Retinal pigment epithelial cell (primary cell): ENCODE data around the gene PRKCH.

Experiments
- DNase-seq: peaks from one replicate; pipeline ENCODE4 v3.0.0-alpha.2; 2010; ENCODE audit warnings: low read depth
- H3K4me3 ChIP-seq: 2 replicates; pipeline ENCODE4 v1.5.1; 2011; ENCODE audit warnings: mild to moderate bottlenecking, low read length, control low read depth, moderate library complexity
- CTCF ChIP-seq: conservative IDR thresholded peaks from 2 replicates; pipeline ENCODE4 v1.5.1; 2011; ENCODE audit warnings: low read depth, low read length, control low read depth, inconsistent platforms

Gene PRKCH

GRCh38 chr14:61514927-61515326, 193.5 kb downstream of the PRKCH start:
- DNase-seq: no peak
- no peak overlapping the region for H3K4me3 ChIP-seq
- TF ChIP-seq CTCF: no peak

GRCh38 chr14:61515436-61516117, 194.2 kb downstream of the PRKCH start:
- no peak for DNase-seq
- H3K4me3 ChIP-seq: no peak overlapping the region
- TF ChIP-seq CTCF: no peak

GRCh38 chr14:61516118-61516743, 194.9 kb downstream of the PRKCH start:
- no peak for TF ChIP-seq CTCF
- DNase-seq: no peak
- H3K4me3 ChIP-seq: no peak overlapping the region

GRCh38 chr14:61516964-61517653, 195.7 kb downstream of the PRKCH start:
- DNase-seq: no peak
- no peak for TF ChIP-seq CTCF
- H3K4me3 ChIP-seq: no peak overlapping the region

GRCh38 chr14:61517911-61518384, 196.6 kb downstream of the PRKCH start:
- no peak for DNase-seq
- no peak overlapping the region for H3K4me3 ChIP-seq
- no peak for TF ChIP-seq CTCF

GRCh38 chr14:61518403-61518802, 197.0 kb downstream of the PRKCH start:
- no peak overlapping the region for H3K4me3 ChIP-seq
- DNase-seq: no peak
- no peak for TF ChIP-seq CTCF

- TF ChIP-seq CTCF: no peak
Observed at GRCh38 chr14:61519106-61519505, 197.7 kb downstream of the PRKCH start.

More at GRCh38 chr14:61519106-61519505, 197.7 kb downstream of the PRKCH start:
- no peak overlapping the region for H3K4me3 ChIP-seq
- DNase-seq: no peak
